ENCODE data around the gene DYSF. TPM values are rescaled to one million over a fixed set of nuclear protein-coding genes. Genes with fewer than 3 reads are reported as not detected.

The DYSF gene
- total and polyA plus RNA-seq, 2 donors (not counting 1 experiment from before 2014, with no cell fraction given) = 0.17 to 0.43 TPM

DNA sequence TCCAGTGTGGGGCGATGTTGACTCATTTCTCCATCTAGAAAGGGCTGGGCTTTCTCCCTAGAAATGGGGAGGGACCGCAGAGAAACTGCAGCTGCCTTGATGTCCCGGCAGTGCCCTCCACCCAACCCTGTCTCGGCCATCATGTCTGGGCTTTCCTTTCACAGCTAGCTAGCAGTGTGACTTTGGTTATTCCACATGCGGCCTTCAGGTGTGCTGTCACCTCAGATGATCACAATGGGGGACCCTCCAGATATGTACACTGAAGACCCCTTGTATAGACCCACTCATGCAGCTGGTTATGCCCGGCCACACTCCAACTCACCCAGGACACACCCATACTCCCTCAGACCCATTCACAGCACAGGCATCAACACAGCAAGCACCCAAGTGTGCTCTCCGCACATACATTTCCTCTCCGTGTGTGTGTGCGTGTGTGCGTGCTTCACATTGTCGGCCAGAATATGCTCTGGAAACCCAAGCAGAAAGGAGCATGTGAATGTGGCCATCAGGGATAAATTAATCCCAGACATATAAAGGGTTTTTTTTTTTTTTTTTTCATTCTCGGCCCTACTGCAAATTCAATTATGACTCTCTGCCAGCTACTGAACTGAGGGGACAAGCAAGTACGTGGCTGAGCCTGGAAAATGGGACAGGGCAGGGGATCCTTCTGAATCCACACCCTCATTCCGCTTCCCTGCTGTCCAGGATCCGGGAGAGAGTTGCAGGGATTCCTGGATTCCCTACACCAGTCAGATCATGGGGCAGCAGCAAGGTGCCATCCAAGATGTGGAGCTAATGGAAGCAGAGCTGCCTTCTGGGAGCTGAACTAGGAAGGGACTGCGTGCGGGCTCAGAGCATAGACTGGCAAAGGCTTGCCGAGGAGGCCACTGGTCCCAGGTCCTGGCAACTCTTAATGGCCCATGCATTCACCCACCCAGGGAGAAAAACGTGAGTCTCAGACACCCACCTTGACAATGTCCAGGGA is 240.2 kb downstream of the DYSF start:
- H3K4me2 ChIP-seq (replicated peaks; ENCODE audit: low read depth, low read length, poor library complexity, severe bottlenecking) = no peak overlapping the region
- H3K9me3 ChIP-seq (ENCODE audit: control extremely low read depth in 1 of 3, control insufficient read depth in 2 of 3, insufficient read depth in 1 of 3, low read length in 2 of 3) = peaks cover 0 to 7% (median 0%) of the 10 kb centered on the region in 3 donors
- ChIA-PET POLR2A (no interaction called here), CTCF (no interaction called here)
- no peaks in the 10 kb centered on the region for H3K4me1 ChIP-seq (ENCODE audit: control insufficient read depth in 2 of 2, insufficient read depth in 2 of 2, low read length in 2 of 2)
- no peaks in the 10 kb centered on the region for H3K79me2 ChIP-seq (ENCODE audit: control insufficient read depth, insufficient read depth, low read length)
- H3K4me3 ChIP-seq (ENCODE audit: control extremely low read depth in 1 of 5, extremely low read depth in 1 of 5, insufficient read depth in 1 of 5, low read depth in 2 of 5, low read length in 4 of 5) = no peak overlapping the region
- TF ChIP-seq, protein P1, sequence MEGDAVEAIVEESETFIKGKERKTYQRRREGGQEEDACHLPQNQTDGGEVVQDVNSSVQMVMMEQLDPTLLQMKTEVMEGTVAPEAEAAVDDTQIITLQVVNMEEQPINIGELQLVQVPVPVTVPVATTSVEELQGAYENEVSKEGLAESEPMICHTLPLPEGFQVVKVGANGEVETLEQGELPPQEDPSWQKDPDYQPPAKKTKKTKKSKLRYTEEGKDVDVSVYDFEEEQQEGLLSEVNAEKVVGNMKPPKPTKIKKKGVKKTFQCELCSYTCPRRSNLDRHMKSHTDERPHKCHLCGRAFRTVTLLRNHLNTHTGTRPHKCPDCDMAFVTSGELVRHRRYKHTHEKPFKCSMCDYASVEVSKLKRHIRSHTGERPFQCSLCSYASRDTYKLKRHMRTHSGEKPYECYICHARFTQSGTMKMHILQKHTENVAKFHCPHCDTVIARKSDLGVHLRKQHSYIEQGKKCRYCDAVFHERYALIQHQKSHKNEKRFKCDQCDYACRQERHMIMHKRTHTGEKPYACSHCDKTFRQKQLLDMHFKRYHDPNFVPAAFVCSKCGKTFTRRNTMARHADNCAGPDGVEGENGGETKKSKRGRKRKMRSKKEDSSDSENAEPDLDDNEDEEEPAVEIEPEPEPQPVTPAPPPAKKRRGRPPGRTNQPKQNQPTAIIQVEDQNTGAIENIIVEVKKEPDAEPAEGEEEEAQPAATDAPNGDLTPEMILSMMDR (IDR thresholded peaks at IDR 0.05) = no peak
- no peak for TF ChIP-seq EZH2 (IDR thresholded peaks at IDR 0.05; ENCODE audit: borderline replicate concordance, insufficient read depth, low read depth, low read length, poor library complexity, severe bottlenecking)
- intact Hi-C loops (cut with micrococcal nuclease) = no loop called here
- Mint-ChIP-seq H3K4me1 (no peaks in the 10 kb centered on the region), H3K27ac (no peak overlapping the region), H3K27me3 (peaks cover 2% of the 10 kb centered on the region), H3K4me3 (no peak overlapping the region), H3K9me3 (ENCODE audit: insufficient read depth) (no peaks in the 10 kb centered on the region)
- no peaks in the 10 kb centered on the region for H4K20me1 ChIP-seq (ENCODE audit: control insufficient read depth, insufficient read depth, low read length, poor library complexity, severe bottlenecking)
- no peak for DNase-seq
- no peak overlapping the region for H3K27ac ChIP-seq (ENCODE audit: low read length in 2 of 2)
- no peaks in the 10 kb centered on the region for H3K36me3 ChIP-seq (replicated peaks in 1 of 2; ENCODE audit: control extremely low read depth in 1 of 2, control insufficient read depth in 1 of 2, extremely low read depth in 1 of 2, insufficient read depth in 2 of 2, low read length in 1 of 2)
- H2AFZ ChIP-seq (ENCODE audit: insufficient read depth, low read depth, low read length, poor library complexity, severe bottlenecking) = no peak overlapping the region
- no peak for ATAC-seq (ENCODE audit: low read depth)
- H3K27me3 ChIP-seq (replicated peaks in 1 of 4; ENCODE audit: control extremely low read depth in 1 of 4, control insufficient read depth in 3 of 4, insufficient read depth in 4 of 4, low read length in 3 of 4) = no peaks in the 10 kb centered on the region
- WGBS (ENCODE audit: insufficient coverage) = 89% methylated on average over 11 of the region's 19 CpGs
- no peak overlapping the region for H3K9ac ChIP-seq (ENCODE audit: low read length)

All from B cell (primary cell).